ENCODE results near the gene MT1M. TPM values are rescaled to one million over a fixed set of nuclear protein-coding genes. Genes with fewer than 3 reads are reported as not detected.

MT1M gene
- total RNA-seq, 1 experiment from 2014 or later: 0.39 TPM

DNA sequence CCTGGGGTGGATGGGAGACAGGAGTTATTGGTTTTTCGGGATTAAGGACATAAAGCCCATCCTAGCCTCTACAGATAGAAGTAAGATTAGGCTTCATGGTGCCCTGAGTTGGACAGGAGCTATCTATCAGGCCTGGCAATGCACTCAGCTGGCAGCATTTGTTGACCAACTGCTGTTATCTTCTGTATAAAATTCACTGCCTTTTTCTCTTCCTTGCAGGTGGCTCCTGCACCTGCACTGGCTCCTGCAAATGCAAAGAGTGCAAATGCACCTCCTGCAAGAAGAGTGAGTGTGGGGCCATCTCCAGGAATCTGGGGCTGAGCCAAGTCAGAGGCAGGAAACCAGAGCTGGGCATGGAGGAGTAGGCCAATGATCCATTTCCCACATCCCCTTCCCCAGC, 6.6 kb downstream of the MT1M start:
- CTCF ChIA-PET: no interaction called here
- no peaks in the 10 kb centered on the region for H3K9me3 ChIP-seq (ENCODE audit: control insufficient read depth in 1 of 2, insufficient read depth in 1 of 2, low read depth in 1 of 2, low read length in 2 of 2)
- H3K9ac ChIP-seq (ENCODE audit: low read length): no peak overlapping the region
- H3K27ac ChIP-seq (ENCODE audit: low read depth, low read length): no peak overlapping the region
- ATAC-seq (no peak), DNase-seq (ENCODE audit: low read depth, low spot score) (no peak)
- POLR2A ChIA-PET: no interaction called here
- H3K4me3 ChIP-seq (replicated peaks in 1 of 2; ENCODE audit: low read depth in 1 of 2, low read length in 2 of 2): no peak overlapping the region
- no peaks in the 10 kb centered on the region for H3K9me2 ChIP-seq (ENCODE audit: insufficient read depth)
- no peaks in the 10 kb centered on the region for H3K79me2 ChIP-seq (ENCODE audit: insufficient read depth, low read length)
- no peaks in the 10 kb centered on the region for H3K36me3 ChIP-seq (ENCODE audit: control insufficient read depth in 1 of 2, insufficient read depth in 2 of 2, low read length in 2 of 2)
- H4K20me1 ChIP-seq (ENCODE audit: insufficient read depth): no peaks in the 10 kb centered on the region
- no peaks in the 10 kb centered on the region for H3K27me3 ChIP-seq (ENCODE audit: insufficient read depth, low read length)
- H3K4me1 ChIP-seq (ENCODE audit: control insufficient read depth in 1 of 2, insufficient read depth in 2 of 2, low read length in 2 of 2): peaks cover 9 to 19% of the 10 kb centered on the region in 2 experiments
- intact Hi-C loops (cut with micrococcal nuclease): no loop called here
- TF ChIP-seq ZNF274 (IDR thresholded peaks at IDR 0.05; ENCODE audit: low read depth, low read length) (no peak), FOSL1 (IDR thresholded peaks at IDR 0.05; ENCODE audit: low read depth) (no peak), RAD21 (IDR thresholded peaks at IDR 0.05; ENCODE audit: low read depth) (no peak), CBX3 (IDR thresholded peaks at IDR 0.05; ENCODE audit: low read depth) (no peak), POLR2A (IDR thresholded peaks at IDR 0.05; ENCODE audit: borderline replicate concordance, extremely low read depth, insufficient read depth, insufficient read length) (no peak), SP1 (IDR thresholded peaks at IDR 0.05; ENCODE audit: low read depth) (no peak), TCF7L2 (IDR thresholded peaks at IDR 0.05; ENCODE audit: borderline replicate concordance, extremely low read depth, insufficient read depth, insufficient read length) (no peak), ELF1 (IDR thresholded peaks at IDR 0.05; ENCODE audit: borderline replicate concordance, low read depth) (no peak), SRF (IDR thresholded peaks at IDR 0.05; ENCODE audit: low read depth) (no peak), CEBPB (IDR thresholded peaks at IDR 0.05; ENCODE audit: low read depth) (no peak), ZFX (IDR thresholded peaks at IDR 0.05) (no peak)
- TF ChIP-seq, protein P1, sequence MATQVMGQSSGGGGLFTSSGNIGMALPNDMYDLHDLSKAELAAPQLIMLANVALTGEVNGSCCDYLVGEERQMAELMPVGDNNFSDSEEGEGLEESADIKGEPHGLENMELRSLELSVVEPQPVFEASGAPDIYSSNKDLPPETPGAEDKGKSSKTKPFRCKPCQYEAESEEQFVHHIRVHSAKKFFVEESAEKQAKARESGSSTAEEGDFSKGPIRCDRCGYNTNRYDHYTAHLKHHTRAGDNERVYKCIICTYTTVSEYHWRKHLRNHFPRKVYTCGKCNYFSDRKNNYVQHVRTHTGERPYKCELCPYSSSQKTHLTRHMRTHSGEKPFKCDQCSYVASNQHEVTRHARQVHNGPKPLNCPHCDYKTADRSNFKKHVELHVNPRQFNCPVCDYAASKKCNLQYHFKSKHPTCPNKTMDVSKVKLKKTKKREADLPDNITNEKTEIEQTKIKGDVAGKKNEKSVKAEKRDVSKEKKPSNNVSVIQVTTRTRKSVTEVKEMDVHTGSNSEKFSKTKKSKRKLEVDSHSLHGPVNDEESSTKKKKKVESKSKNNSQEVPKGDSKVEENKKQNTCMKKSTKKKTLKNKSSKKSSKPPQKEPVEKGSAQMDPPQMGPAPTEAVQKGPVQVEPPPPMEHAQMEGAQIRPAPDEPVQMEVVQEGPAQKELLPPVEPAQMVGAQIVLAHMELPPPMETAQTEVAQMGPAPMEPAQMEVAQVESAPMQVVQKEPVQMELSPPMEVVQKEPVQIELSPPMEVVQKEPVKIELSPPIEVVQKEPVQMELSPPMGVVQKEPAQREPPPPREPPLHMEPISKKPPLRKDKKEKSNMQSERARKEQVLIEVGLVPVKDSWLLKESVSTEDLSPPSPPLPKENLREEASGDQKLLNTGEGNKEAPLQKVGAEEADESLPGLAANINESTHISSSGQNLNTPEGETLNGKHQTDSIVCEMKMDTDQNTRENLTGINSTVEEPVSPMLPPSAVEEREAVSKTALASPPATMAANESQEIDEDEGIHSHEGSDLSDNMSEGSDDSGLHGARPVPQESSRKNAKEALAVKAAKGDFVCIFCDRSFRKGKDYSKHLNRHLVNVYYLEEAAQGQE (IDR thresholded peaks at IDR 0.05; ENCODE audit: low read depth): no peak
- RAD21 ChIA-PET (ENCODE audit: low non-redundant PET in 1 of 2, low total read pairs in 2 of 2, uncharacterized antibody in 2 of 2, unreplicated experiment in 2 of 2): no interaction called here
- no peak overlapping the region for H2AFZ ChIP-seq (ENCODE audit: low read depth, low read length, poor library complexity, severe bottlenecking)
- no TSS peak for BruUV-seq (replicated peaks)
- H3K4me2 ChIP-seq (ENCODE audit: low read length): no peak overlapping the region
